ENCODE results near the gene GALC. TPM values are rescaled to one million over a fixed set of nuclear protein-coding genes. Genes with fewer than 3 reads are reported as not detected.

Gene GALC
- total RNA-seq, 4 donors from 2014 or later = 30.9 to 68.5 (median 43.3) TPM

GRCh38 chr14:87996291-87996592 lies 3.3 kb upstream of the GALC start:
- H3K36me3 ChIP-seq = no peaks in the 10 kb centered on the region
- no peak for DNase-seq
- intact Hi-C loops (cut with DNase I) = no loop called here
- TF ChIP-seq CTCF (IDR thresholded peaks at IDR 0.05) (no peak), POLR2A (IDR thresholded peaks at IDR 0.05) (no peak)
- no peaks in the 10 kb centered on the region for H3K9me3 ChIP-seq
- H3K4me1 ChIP-seq = peaks cover 0 to 10% of the 10 kb centered on the region in 2 donors
- no peak overlapping the region for H3K4me3 ChIP-seq (replicated peaks in 1 of 3)
- no peaks in the 10 kb centered on the region for H3K27me3 ChIP-seq
- 62 to 63% methylated on average over 1 of the region's 1 CpG for WGBS, 2 donors
- no peak overlapping the region for H3K27ac ChIP-seq

- Histone ChIP-seq H3K36me3 (no peaks in the 10 kb centered on the region), H3K4me3 (replicated peaks in 1 of 3) (no peak overlapping the region), H3K9me3 (no peaks in the 10 kb centered on the region), H3K27ac (no peak overlapping the region), H3K27me3 (no peaks in the 10 kb centered on the region), H3K4me1 (peaks cover 0 to 10% of the 10 kb centered on the region in 2 donors)
- no peak for DNase-seq
- TF ChIP-seq POLR2A (IDR thresholded peaks at IDR 0.05) (no peak), CTCF (IDR thresholded peaks at IDR 0.05) (no peak)
- WGBS, 2 donors = 80 to 84% methylated on average over 6 of the region's 6 CpGs
- intact Hi-C loops (cut with DNase I) = no loop called here
These were observed 2.7 kb upstream of the GALC start for GRCh38 chr14:87995500-87996290.

- 80 to 86% methylated on average over 6 of the region's 6 CpGs for WGBS, 2 donors
- intact Hi-C loops (cut with DNase I) = no loop called here
- Histone ChIP-seq H3K27ac (no peak overlapping the region), H3K4me3 (replicated peaks in 1 of 3) (no peak overlapping the region), H3K9me3 (no peaks in the 10 kb centered on the region), H3K4me1 (peaks cover 0 to 10% of the 10 kb centered on the region in 2 donors), H3K27me3 (no peaks in the 10 kb centered on the region), H3K36me3 (no peaks in the 10 kb centered on the region)
- no peak for TF ChIP-seq POLR2A (IDR thresholded peaks at IDR 0.05)
- no peak for TF ChIP-seq CTCF (IDR thresholded peaks at IDR 0.05)
- no peak for DNase-seq
These were observed 2.0 kb upstream of the GALC start for GRCh38 chr14:87994974-87995373.

- H3K4me1 ChIP-seq = peaks cover 0 to 10% of the 10 kb centered on the region in 2 donors
- H3K36me3 ChIP-seq = no peaks in the 10 kb centered on the region
- TF ChIP-seq CTCF (IDR thresholded peaks at IDR 0.05) = no peak
- peak overlapping the region; percentile 94 to 97 (median 95) for H3K27ac ChIP-seq
- peak overlapping the region; percentile 78 to 96 (median 90) for H3K4me3 ChIP-seq (replicated peaks in 1 of 3)
- DNase-seq = no peak
- no peaks in the 10 kb centered on the region for H3K9me3 ChIP-seq
- no peaks in the 10 kb centered on the region for H3K27me3 ChIP-seq
- intact Hi-C loops (cut with DNase I) = no loop called here
- 10 to 14% methylated on average over 20 of the region's 20 CpGs for WGBS, 2 donors
These were observed 650 bp downstream of the GALC start for GRCh38 chr14:87992346-87992717.

GRCh38 chr14:87990682-87991081 lies 2.3 kb downstream of the GALC start:
- intact Hi-C loops (cut with DNase I) = no loop called here
- TF ChIP-seq POLR2A (IDR thresholded peaks at IDR 0.05) = no peak
- TF ChIP-seq CTCF (IDR thresholded peaks at IDR 0.05) = no peak
- Histone ChIP-seq H3K27me3 (no peaks in the 10 kb centered on the region), H3K4me3 (replicated peaks in 1 of 3) (no peak overlapping the region), H3K4me1 (peaks cover 0 to 10% of the 10 kb centered on the region in 2 donors), H3K27ac (no peak overlapping the region), H3K9me3 (no peaks in the 10 kb centered on the region), H3K36me3 (no peaks in the 10 kb centered on the region)
- WGBS, 2 donors = 89% methylated on average over 4 of the region's 4 CpGs
- no peak for DNase-seq

Data from thyroid gland (tissue), 4 donors.